ENCODE results near the gene MAP3K14. TPM values are rescaled to one million over a fixed set of nuclear protein-coding genes. Genes with fewer than 3 reads are reported as not detected.

MAP3K14 gene
- total RNA-seq, 1 experiment from 2014 or later: 35.5 TPM

- peak; percentile 83 for DNase-seq (ENCODE audit: low spot score)
These were observed 33.9 kb downstream of the MAP3K14 start for GRCh38 chr17:45282683-45283644.

- no peak for DNase-seq (ENCODE audit: low spot score)
These were observed 36.9 kb downstream of the MAP3K14 start for GRCh38 chr17:45279898-45280297.

- DNase-seq (ENCODE audit: low spot score): no peak
These were observed 38.8 kb downstream of the MAP3K14 start for GRCh38 chr17:45277992-45278391.

- peak; percentile 94 for DNase-seq (ENCODE audit: low spot score)
These were observed 39.5 kb downstream of the MAP3K14 start for GRCh38 chr17:45277216-45277849.

GRCh38 chr17:45276031-45276430 is 40.8 kb downstream of the MAP3K14 start:
- DNase-seq (ENCODE audit: low spot score): peak; percentile 67

- DNase-seq (ENCODE audit: low spot score): no peak
These were observed 42.8 kb downstream of the MAP3K14 start for GRCh38 chr17:45274033-45274432.

GRCh38 chr17:45273551-45273957 is 43.3 kb downstream of the MAP3K14 start:
- DNase-seq (ENCODE audit: low spot score): no peak

GRCh38 chr17:45271603-45272002 is 45.2 kb downstream of the MAP3K14 start:
- no peak for DNase-seq (ENCODE audit: low spot score)

GRCh38 chr17:45270828-45271418 is 45.9 kb downstream of the MAP3K14 start:
- DNase-seq (ENCODE audit: low spot score): no peak

GRCh38 chr17:45269912-45270311 is 46.9 kb downstream of the MAP3K14 start:
- no peak for DNase-seq (ENCODE audit: low spot score)

GRCh38 chr17:45267436-45268055 is 49.3 kb downstream of the MAP3K14 start:
- no peak for DNase-seq (ENCODE audit: low spot score)

- no peak for DNase-seq (ENCODE audit: low spot score)
These were observed 50.4 kb downstream of the MAP3K14 start for GRCh38 chr17:45266372-45266926.

- DNase-seq (ENCODE audit: low spot score): peak; percentile 90
These were observed 51.0 kb downstream of the MAP3K14 start for GRCh38 chr17:45265821-45266220.

GRCh38 chr17:45264988-45265387 is 51.8 kb downstream of the MAP3K14 start:
- no peak for DNase-seq (ENCODE audit: low spot score)

GRCh38 chr17:45264430-45264829 is 52.4 kb downstream of the MAP3K14 start:
- no peak for DNase-seq (ENCODE audit: low spot score)

GRCh38 chr17:45263477-45263860 is 53.4 kb downstream of the MAP3K14 start:
- no peak for DNase-seq (ENCODE audit: low spot score)

- DNase-seq (ENCODE audit: low spot score): no peak
These were observed 54.0 kb downstream of the MAP3K14 start for GRCh38 chr17:45262516-45263476.

- peak; percentile 34 for DNase-seq (ENCODE audit: low spot score)
These were observed 55.0 kb downstream of the MAP3K14 start, which contains the start of gene SPATA32 for GRCh38 chr17:45261577-45262515. SPATA32 (minus strand) TSS chr17:45262094; CDS start chr17:45262016, 78 bp downstream.

GRCh38 chr17:45260204-45260783 is 56.5 kb downstream of the MAP3K14 start:
- DNase-seq (ENCODE audit: low spot score): no peak

Measured in A172 (cell line).